MV-4-11 (cell line): Measurements from ENCODE around the gene MARCHF10.
"Not testable (repeated sequence)": the region's sequence is repeated elsewhere in the genome, so short reads cannot be mapped to it uniquely, and the experiment has no call there.

ENCODE experiments used
- DNase-seq: peaks from one replicate; lab custom pipeline; 2025; lab: John Stamatoyannopoulos, UW

Gene MARCHF10, protein sequence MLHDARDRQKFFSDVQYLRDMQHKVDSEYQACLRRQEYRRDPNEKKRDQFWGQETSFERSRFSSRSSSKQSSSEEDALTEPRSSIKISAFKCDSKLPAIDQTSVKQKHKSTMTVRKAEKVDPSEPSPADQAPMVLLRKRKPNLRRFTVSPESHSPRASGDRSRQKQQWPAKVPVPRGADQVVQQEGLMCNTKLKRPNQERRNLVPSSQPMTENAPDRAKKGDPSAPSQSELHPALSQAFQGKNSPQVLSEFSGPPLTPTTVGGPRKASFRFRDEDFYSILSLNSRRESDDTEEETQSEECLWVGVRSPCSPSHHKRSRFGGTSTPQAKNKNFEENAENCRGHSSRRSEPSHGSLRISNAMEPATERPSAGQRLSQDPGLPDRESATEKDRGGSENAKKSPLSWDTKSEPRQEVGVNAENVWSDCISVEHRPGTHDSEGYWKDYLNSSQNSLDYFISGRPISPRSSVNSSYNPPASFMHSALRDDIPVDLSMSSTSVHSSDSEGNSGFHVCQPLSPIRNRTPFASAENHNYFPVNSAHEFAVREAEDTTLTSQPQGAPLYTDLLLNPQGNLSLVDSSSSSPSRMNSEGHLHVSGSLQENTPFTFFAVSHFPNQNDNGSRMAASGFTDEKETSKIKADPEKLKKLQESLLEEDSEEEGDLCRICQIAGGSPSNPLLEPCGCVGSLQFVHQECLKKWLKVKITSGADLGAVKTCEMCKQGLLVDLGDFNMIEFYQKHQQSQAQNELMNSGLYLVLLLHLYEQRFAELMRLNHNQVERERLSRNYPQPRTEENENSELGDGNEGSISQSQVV

DNA sequence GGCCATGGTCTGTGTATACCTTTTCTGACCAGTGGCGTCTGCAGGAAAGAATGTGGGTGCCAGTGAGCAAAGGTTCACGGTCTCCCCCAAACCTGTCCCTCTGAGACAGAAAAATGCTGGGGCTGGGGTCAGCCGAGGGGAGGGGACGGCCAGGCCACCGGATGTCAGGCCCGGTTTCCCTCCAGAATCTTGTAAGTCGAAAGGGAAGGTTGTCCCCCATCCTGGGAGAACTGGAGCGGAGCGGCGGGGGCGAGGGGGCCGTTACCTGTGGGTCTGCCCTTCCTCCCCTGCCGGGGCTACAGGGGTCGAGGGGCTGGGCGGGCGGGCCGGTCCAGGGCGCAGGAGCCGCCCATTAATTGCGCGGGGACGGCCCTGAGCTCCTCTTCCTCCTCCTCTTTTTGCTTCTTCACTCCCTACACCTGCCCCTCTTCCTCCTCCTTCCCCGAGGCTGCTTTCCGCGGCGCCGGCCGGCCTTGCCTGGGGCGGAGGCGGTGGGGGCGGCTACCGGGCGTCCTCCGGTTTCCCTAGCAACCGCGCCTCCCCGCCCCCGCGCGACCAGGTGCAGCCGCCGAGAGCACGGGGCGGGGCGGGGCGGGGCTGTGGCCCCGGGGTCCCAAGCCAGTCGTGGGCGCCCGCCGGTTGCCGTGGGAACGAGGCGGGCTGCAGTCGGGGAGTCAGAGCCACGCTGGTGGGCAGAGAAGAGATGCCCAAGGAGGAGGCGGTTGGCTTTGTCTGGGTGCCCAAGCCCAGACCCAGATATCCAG lies at the start of gene MARCHF10:
Gene MARCHF10, minus strand, starts transcription at position 503 of the 764 bp plus-strand sequence. CDS start 6,579 bp downstream, outside the sequence.
- DNase-seq, result no peak

DNA sequence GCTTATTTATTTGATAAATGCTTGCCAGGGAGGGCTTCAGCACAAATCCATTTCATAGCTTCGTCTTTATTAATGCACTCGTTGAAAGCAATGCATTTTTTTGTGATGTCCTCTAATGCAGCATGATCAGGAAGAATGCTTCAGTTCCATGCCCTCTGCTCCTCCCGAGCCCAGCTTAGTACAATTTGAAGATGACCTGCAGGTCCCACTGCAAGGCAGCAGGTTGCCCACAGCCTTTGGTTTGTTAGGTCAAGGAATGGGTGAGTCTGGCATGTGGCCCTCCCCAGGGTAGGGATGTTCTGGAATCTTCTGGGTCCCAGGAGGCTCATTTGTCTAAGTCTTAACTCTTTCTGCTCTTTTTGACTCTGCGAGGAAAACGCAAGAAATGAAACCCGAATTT lies 49.4 kb upstream of the MARCHF10 start:
- DNase-seq, result no peak

DNA sequence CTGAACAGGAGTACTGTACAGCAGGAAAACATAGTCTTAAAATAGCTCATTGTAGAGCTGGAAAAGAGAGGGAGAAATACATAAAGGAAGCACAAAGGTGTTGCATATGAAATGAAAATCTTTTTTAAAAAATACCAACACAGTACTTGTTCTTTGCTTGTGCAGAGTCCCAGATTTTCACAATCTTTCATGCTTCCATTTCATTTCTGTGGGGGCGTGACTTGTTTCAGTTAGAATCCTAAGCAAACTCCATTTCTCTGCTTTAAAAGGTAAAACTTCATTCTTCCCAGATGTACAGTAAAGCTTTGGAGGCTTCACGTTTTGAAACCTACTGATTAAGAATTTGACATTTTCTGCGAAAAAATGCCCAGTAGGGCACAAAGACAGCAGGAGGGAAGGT lies 48.5 kb upstream of the MARCHF10 start:
- DNase-seq, result no peak

DNA sequence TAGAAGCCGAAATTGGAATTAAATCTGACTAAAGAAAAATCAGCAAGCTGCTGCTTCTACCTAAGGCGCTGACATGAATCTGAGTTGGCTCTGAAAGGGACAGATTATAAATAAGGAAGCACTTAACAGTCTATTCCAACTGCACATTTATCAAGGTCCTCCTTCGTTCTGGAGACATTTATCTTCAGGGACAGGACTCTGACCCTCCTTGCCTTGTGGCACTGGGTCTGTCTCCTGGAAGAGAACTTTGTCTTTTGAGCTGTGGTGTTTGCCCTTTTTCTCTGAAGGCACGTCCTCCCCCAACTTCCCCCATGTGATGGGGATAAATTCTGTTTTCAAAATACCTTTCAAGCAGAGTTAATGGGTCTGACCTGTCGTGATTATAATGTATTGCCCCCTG lies 47.0 kb upstream of the MARCHF10 start:
- no peak for DNase-seq

DNA sequence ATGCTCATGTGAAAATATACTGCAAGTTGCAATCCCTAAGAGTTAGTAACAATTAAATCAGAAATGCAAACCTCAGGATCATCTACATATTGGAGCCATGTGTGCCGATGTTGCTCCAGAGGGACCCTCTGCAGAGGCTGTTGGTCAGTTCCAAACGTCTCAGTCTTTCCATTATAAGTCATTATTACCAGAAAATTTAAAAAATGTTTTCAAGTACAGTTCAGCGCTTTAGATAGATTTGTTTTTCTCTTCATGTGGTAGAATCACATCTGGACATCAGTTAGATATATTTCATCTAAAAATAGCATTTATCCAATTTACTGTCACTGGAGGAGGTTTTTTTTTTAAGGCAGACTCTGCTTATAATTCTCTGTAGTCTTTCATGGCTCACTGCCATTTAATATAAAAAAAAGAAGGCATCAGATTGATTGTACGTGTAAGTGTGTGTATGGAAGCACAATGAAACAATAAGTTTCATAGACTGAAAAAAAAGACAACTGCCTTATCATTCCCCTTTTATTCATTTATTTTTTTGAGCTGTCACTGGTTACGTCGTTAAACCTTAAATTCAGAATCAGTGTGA lies 46.1 kb upstream of the MARCHF10 start:
- no peak for DNase-seq

DNA sequence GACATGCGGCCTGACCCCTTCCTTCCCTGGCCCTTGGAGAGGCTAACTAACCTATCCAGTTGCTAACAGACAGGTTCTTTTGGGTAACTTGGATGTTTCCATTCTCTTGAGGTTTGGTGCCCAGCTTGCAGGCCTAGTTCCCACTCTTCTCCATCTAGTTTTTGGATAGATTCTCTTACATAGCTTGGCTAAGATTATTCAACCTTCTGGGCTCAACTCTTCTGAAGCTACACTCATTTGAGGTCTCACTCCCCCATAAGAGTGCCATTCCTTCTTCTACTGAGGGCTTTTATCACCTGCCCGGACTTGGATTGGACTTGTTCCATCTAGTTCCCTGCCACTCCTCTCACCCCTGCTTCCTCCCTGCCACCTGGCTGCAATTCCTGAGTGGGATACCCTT lies 44.1 kb upstream of the MARCHF10 start:
- no peak for DNase-seq

DNA sequence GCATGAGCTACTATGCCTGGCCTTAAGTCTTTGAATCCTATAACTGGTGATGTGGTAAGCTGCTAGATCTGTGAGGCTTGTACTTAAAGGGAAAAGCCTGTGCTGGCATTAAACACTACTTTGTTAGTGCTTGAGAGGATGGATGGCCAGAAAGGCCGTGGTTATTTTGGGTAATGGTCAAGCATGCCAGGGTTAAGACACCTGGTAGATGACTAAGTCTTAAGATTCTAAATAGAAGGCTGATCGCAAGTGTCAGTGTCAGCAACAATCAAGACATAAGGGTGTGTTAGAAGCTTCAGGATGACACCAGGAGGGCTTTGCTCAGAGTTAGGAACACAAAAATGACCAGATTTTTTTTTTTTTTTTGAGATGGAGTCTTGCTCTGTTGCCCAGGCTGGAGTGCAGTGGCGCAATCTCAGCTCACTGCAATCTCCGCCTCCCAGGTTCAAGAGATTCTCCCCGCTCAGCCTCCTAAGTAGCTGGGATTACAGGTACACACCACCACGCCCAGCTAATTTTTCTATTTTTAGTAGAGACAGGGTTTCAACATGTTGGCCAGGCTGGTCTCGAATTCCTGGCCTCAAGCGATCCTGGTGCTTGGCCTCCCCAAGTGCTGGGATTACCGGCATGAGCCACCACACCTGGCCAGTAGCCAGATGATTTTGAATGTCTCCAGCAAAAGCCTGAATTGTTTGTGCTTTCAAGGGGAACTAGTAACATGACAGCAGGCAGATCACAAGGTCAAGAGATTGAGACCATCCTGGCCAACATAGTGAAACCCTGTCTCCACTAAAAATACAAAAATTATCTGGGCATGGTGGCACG lies 41.7 kb upstream of the MARCHF10 start:
- DNase-seq, result not testable (repeated sequence)

DNA sequence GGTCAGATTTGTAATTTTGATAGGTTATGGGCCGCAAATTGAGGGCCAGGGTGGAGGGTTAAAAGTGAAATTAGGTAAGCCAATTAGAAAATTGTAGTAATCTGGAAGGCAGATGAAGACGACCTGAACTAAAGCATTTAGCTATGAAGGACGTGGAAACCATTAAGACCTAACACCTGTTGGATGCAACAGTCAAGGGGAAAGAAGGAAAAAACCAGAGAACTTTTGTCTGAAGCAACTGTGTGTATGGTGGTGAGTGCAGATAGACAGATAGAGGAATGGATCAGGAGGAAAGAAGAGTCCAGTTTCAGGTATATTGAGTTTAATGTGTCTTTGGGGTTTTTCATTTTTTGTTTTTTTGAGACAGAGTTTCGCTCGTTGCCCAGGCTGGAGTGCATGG lies 40.2 kb upstream of the MARCHF10 start:
- no peak for DNase-seq

DNA sequence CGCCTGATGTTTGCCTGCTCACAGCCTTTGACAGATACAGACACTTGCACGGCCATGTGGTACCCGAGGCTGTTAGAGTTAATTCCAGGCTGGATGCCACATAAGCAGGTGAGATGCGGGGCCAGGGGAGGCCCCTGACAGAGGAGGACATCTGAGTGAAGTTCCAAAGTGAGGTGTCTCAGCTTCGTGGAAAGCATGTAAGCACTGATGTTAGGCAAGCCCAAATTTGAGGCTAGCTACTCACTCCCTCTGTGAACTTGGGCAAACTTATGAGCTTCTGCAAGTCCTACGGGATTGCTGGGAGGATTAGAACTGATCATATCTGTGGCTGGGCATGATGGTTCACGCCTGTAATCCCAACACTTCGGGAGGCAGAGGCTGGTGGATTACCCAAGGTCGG lies 39.3 kb upstream of the MARCHF10 start:
- DNase-seq, result no peak

DNA sequence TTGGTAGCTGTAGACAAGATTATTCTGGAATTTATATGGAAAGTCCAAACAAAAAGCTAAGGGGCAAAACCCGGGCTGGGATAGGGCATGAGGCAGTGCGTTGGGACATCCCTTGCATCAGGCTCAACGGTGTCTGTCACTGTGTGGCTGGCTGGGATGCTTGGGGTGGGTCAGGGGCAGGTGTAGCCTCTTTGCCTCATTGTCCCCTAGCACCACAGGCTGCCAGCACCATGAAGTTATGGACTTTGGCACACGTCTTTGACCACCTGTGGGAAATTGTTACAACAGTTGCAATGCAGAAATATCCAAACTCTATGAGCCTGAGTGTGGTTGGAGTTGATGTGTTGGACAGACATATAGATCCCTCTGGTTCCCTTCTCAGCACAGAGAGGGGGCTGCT lies 32.8 kb upstream of the MARCHF10 start:
- DNase-seq, result no peak

DNA sequence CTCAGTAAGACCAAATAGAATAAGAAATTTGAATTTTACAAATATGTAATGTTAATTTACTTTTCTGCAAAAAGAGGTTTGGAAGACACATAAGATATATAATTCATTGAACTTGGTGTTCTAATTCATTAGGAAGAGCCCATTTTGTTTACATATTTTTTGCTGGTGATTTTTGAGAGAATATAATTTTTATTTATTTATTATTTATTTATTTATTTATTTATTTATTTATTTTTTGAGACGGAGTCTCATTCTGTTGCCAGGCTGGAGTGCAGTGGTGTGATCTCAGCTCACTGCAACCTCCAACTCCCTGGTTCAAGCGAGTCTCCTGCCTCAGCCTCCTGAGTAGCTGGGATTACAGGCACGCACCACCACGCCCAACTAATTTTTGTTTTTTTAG lies 25.7 kb upstream of the MARCHF10 start:
- not testable (repeated sequence) for DNase-seq

DNA sequence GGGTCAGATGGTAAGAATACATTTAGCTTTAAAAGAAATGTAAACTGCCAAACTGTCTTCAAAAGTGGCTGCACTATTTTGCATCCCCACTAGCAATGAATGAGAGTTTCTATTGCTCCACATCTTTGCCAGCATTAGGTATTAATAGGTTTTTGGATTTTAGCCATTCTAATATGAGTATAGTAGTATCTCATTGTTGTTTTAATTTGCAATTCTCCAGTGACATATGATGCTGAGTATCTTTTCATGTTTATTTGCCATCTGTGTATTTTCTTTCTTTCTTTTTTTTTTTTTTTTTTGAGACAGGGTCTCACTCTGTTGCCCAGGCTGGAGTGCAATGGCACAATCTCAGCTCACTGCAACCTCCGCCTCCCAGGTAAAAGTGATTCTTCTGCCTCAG lies 24.3 kb upstream of the MARCHF10 start:
- no peak for DNase-seq

DNA sequence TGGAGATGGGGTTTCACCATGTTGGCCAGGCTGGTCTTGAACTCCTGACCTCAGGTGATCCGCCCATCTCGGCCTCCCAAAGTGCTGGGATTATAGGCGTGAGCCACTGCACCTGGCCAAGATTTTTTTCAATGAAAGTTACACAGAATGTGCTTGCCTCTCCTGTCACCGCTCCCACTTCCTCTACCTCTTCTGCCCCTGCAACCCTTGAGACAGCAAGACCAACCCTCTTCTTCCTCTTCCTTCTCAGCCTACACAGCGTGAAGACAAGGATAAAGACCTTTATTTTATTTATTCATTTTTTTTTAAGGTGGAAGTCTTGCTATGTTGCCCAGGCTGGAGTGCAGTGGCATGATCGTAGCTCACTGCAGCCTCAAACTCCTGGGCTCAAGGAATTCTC lies 23.0 kb upstream of the MARCHF10 start:
- DNase-seq, result peak; percentile 36

DNA sequence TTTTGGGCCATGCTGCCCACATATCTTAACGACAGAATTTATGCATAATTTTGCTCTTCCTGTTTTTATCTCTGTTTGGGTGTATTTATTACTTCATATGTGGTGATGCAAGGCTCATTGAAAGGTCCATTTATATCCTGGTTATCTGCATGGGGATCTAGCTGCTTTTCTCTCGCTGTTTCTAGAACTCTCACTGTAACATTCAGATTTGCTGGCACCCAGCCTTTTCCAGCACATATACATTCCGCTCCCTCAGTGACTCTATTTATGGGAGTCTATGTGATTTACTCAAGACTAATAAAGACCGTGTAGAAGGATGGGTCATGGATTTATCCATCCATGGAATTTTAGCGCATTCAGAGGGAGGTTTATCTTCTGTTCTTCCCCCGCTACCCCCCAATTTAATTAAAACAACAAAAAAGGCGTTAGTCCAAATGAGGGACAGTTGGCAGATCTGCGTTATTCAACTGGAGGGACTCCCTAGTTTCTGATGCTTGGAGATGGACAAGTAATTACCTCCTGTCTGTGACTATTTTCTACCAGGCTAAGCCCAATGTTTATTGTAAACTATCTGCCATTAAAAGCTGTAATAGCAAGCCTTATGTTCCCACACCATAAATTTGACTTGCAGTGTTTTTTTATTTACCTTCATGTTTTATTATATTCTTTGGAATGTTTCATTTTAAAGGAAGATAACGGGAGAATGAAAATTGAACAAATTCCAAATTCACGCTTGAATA lies 19.8 kb upstream of the MARCHF10 start:
- DNase-seq, result peak; percentile 88

DNA sequence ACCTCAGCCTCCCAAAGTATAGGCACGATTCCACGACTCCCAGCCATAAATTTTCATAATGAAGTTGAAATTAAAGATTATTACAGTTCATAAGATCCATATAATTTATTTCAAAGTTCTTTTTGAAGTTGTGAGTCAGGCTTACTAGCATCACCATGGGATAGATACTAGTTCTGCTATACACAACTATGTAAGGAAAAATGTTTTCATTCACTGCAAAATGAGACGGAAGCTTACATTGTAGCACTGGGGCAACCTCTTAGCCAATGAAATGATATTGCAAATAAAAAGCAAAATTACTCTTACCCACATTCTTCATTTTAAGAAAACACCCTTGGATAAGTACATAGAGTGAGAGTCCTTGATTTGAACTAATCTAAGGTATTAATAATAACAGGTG lies 18.8 kb upstream of the MARCHF10 start:
- no peak for DNase-seq

DNA sequence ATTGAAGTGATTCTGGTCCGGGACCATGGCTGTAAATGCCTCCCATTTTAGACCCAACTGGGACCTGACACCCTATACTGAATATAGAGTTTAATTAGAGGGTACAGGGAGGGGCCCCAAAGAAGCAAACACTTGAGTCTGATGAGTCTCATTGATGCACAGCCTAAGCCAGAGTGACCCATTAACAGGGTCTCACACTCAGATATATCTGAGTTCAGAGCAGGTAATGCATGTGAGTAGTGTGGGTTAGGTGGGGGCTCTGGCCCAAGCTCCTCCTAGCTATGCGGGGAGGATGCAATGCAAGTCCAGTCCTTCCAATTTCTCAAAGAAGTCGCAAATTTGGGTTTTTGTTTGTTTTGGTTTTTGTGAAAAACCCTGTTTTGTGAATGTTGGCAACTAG lies 17.1 kb upstream of the MARCHF10 start:
- no peak for DNase-seq

DNA sequence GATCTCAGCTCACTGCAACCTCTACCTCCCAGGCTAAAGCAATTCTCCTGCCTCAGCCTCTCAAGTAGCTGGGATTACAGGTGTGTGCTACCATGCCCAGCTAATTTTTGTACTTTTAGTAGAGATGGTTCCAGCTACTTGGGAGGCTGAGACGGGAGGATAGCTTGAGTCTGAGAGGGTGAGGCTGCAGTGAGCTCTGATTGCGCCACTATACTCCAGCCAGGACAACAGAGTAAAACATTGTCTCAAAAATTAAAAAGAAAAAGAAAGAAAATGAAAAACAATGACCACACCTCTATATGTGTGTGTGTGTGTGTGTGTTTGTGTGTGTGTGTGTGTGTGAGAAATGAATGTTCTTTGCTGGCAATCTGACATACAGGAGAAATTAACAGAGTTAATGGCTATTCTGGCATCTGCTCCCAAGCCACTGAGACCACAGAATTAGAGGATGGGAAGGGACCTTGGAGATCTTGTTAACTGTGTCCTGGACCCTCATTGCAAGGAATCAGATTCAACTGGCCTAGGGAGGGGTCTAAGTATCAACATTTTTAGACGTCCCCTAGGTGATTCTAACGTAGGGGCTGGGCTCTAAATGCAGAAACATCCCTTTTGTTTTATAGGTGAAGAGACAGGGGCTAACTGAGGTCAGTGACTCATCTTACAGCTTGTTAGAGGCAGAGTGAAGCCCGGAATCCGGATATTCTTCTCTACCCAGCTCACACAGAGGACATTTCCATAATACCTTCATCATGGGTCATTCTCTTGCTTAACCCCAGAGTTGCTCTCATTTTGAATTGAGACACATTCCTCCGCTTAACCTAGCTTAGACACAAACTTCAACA lies 16.4 kb upstream of the MARCHF10 start:
- no peak for DNase-seq

DNA sequence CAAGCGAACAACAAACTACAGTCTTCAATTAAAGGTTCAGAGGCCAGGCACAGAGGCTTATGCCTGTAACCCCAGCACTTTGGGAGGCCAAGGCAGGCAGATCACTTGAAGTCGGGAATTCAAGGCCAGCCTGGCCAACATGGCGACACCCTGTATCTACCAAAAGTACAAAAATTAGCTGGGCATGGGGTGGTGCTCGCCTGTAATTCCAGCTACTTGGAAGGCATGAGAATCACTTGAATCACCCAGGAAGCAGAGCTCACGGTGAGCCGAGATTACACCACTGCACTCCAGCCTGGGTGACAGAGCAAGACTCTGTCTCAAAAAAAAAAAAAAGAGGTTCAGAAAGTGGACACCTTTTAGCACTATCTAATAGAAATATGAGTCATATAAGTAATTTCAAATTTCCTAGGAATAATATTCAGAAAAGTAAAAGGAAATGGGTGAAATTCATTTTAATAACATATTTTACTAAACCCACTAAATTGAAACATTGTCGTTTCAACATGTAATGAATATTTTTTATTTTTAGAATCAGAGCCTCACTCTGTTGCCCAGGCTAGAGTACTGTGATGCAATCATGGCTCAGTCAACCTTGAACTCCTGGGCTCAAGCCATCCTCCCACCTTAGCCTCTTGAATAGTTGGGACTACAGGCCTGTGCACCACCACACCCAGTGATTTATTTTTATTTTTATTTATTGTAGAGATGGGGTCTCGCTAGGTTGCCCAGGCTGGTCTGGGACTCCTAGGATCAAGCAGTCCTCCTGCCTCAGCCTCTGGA lies 15.2 kb upstream of the MARCHF10 start:
- DNase-seq, result no peak
